ENCODE results near the gene TBC1D20. TPM values are rescaled to one million over a fixed set of nuclear protein-coding genes. Genes with fewer than 3 reads are reported as not detected.
"Not testable (repeated sequence)": the region's sequence is repeated elsewhere in the genome, so short reads cannot be mapped to it uniquely, and the experiment has no call there.

The TBC1D20 gene
- total RNA-seq, 1 donor from 2014 or later, result 20.9 TPM

DNA sequence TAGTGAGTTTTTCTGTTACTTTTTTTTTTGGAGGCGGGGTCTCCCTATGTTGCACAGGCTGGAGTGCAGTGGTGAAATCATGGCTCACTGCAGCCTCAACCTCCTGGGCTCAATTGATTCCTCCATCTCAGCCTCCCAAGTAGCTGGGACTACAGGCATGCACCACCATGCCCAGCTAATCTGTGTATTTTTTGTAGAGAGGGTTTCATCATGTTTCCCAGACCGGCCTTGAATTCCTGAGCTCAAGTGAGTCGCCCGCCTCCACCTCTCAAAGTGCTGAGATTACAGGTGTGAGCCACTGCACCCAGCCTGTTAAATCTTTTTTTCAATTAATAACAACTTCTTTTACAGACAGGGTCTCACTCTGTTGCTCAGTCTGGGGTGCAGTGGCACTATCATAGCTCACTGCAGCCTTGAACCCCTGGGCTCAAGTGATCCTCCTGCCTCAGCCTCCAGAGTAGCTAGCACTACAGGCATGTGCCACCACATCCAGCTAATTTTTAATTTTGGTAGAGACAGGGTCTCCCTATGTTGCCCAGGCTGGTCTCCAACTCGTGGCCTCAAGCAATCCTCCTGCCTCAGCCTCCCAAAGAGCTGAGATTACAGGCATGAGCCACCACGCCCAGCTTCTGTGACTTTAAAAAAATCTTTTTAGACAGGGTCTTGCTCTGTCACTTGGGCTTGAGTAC lies 14.4 kb upstream of the TBC1D20 start:
- not testable (repeated sequence) for DNase-seq (ENCODE audit: low spot score)

DNA sequence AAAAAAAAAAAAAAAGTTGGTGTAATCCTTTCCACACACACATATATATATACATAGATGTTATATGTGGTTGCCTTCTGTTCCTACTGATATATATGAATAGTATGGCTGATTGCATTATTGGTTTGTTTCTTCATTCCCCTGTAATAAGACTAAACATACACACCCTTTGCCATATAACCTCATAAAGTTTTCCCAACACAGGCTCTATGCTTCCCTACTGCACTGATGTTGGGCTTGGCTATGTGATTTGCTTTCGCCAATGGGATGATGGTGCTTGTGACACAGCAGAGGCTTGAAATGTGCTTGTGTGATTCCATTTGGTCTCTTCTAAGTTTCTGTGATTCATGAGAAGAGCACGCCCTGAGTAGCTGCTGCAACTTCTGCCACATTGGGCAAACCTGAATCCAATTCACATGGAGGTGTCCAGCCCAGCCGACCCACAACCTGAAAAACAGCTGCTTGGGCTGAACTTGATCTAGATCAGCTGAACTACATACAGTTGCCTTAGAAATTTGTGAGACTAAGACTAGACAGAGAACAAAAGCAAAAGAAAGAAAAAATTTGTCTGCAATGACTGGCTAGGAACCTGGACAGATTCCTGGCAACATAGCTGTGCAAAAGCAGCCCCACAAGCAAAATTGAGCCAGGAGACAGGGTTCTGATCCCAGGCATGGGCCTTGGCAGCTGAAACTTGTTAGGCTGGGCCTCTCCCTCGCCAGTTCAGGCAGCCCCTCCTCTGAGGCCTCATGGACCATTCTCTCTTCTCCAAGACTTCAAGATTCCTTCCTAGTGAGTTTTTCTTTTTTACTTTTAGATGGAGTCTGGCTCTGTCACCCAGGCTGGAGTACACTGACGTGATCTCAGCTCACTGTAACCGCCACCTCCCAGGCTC lies 13.4 kb upstream of the TBC1D20 start:
- DNase-seq (ENCODE audit: low spot score), result no peak

- no peak for DNase-seq (ENCODE audit: low spot score)
These were observed 12.2 kb upstream of the TBC1D20 start for GRCh38 chr20:474581-474980.

DNA sequence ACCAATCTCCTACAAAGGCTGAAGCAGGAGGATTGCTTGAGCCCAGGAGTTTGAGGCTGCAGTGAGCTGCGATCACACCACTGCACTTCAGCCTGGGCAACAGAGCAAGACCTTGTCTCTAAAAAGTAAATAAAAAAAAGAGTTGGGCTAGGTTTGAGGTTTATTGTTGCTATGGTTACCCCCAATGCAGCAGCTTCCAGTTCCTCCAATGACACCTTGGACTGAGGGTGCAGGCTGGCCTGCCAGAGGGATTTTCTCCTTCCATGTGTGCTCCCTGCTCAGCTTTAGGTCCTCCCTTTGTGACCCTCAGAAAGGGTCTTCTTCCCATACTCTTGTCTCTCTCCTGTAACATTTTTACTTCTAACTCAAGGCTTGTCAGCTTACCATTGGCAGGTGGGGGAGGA lies 10.6 kb upstream of the TBC1D20 start:
- DNase-seq (ENCODE audit: low spot score), result no peak

- DNase-seq (ENCODE audit: low spot score), result no peak
These were observed 10.0 kb upstream of the TBC1D20 start for GRCh38 chr20:472137-472846.

GRCh38 chr20:469746-470490 lies 7.6 kb upstream of the TBC1D20 start:
- no peak for DNase-seq (ENCODE audit: low spot score)

GRCh38 chr20:467755-468154 lies 5.4 kb upstream of the TBC1D20 start:
- no peak for DNase-seq (ENCODE audit: low spot score)

GRCh38 chr20:461254-462198 lies 807 bp downstream of the TBC1D20 start:
- DNase-seq (ENCODE audit: low spot score), result peak; percentile 65

DNA sequence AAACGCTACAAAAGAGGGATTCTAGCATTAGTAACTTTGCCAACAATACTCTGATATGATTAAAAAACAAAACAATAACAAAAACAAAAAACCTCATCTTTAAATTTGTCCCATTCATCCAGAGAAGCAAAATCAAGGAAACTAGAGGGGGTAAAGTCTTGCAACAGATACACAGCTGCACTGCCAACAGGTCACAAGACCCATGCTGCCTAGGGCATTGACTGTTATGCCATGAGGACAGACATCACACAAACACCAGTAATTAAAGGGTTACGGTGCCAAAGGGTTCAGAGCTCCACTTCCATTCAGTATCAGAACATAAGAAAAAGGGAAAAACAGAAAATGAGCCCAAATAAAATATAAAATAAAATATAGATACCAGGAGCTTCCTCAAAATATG lies 1.6 kb downstream of the TBC1D20 start:
- no peak for DNase-seq (ENCODE audit: low spot score)

- DNase-seq (ENCODE audit: low spot score), result no peak
These were observed 2.2 kb downstream of the TBC1D20 start for GRCh38 chr20:460180-460579.

- DNase-seq (ENCODE audit: low spot score), result no peak
These were observed 3.6 kb downstream of the TBC1D20 start for GRCh38 chr20:458776-459175.

DNA sequence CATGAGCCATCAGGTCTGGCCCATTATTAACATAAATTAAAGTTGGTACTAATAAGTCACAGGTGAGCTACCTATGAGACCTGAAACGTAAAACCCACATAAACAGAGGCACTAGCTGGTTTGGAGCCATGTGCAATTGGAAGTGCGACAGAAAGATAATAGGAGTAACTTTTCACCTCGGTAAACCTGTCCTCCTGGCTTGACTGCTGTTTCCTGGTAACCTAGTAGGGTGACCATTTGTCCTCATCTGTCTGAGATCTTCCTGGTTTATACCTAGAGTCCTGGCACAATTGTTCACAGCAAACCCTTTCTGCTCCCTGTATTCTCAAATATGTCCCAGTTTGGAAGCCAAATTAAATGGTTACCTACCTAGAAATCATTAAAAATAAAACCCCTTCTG lies 7.4 kb downstream of the TBC1D20 start:
- DNase-seq (ENCODE audit: low spot score), result no peak

DNA sequence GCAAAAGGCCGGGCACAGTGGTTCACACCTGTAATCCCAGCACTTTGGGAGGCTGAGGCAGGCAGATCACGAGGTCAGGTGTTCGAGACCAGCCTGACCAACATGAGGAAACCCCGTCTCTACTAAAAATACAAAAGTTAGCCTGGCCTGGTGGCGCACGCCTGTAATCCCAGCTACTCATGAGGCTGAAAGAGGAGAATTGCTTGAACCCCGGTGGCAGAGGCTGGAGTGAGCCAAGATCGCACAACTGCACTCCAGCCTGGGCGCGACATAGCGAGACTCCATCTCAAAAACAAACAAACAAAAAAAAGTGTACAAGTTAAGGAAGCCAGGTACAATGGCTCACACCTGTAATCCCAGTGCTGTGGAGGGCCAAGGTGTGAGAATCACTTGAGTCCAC lies 10.3 kb downstream of the TBC1D20 start:
- DNase-seq (ENCODE audit: low spot score), result not testable (repeated sequence)

GRCh38 chr20:445514-446336 lies 16.6 kb downstream of the TBC1D20 start:
- DNase-seq (ENCODE audit: low spot score), result no peak

DNA sequence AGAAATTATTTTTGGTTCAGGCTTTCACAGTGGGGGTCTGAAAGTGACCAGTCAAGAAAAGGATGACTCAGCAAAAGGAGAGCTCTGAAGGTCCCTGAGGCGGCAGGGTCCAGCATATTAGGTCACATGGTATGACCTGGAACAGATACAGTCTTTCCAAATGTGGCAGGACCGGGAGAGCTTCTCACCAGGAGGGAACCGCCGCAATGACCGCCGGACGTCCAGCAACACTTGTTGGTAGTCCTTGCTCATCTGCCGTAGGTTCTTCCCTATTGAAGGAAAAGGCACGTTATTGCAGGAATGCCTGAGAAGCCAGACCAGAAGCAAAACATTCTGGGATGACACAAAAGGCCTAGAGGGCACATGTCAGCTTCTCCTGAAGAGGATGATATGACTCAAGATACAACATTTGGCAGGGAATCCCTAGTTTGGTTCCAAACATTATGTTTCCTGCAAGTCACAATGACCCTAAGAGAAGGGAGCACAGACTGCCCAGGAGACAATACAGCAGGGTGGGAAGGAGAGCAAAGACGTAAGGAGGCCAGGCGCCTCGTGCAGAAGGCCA lies 17.4 kb downstream of the TBC1D20 start:
- DNase-seq (ENCODE audit: low spot score), result no peak

DNA sequence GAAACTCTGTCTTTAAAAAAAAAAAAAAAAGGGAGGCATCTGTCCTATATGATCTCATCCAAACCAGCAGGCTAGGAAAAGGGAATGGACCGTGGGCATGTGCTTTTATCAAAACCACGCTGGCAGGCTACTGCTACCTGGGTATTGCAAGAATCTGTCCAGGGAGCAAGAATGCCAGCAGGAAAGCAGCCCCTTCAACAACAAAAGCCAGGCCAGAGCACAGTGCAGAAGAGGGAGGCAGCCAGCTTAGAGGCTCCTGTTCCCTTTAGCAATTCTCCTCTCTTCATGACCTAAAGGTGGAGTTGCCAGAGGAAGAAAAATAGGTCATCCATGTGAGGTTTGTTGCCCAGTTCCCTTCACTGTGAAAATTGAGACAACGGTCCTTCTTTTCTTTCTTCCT lies 18.2 kb downstream of the TBC1D20 start:
- no peak for DNase-seq (ENCODE audit: low spot score)

GRCh38 chr20:443223-443775 lies 19.0 kb downstream of the TBC1D20 start:
- no peak for DNase-seq (ENCODE audit: low spot score)

DNA sequence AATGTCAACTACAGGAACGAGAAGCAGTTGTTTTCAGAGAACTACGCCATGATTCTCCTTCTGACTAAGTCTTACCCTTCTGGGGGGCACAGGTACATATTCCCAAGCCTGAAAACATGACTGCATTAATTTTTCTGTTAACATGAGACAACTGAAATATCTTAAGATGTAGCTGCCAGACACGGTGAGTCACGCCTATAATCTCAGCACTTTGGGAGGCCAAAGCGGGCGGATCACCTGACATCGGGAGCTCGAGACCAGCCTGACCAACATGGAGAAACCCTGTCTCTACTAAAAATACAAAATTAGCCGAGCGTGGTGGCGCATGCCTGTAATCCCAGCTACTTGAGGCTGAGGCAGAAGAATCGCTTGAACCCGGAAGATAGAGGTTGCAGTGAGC lies 21.7 kb downstream of the TBC1D20 start:
- DNase-seq (ENCODE audit: low spot score), result no peak

DNA sequence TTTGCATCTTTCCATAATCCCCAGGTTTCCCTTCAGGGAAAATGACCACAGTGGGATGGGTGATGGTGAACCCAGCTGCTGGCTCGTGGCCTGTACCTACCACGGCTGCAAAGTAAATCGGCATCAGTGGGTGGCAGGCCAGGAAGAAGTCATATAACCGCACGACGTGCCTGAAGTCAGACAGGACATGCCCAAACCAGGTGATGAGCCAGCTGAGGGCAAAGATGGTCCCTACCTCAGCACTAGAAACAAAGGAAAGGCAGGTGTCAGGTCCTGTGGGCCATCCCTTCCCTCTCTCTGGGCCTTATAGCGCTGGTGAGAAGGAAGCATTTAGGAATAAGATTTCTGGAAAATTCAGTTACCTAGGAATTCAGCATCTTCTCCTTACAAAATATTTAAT lies 22.2 kb downstream of the TBC1D20 start:
- no peak for DNase-seq (ENCODE audit: low spot score)

Measured in umbilical cord (tissue), 2 donors.